ENCODE results near the gene MAFF.

DNA sequence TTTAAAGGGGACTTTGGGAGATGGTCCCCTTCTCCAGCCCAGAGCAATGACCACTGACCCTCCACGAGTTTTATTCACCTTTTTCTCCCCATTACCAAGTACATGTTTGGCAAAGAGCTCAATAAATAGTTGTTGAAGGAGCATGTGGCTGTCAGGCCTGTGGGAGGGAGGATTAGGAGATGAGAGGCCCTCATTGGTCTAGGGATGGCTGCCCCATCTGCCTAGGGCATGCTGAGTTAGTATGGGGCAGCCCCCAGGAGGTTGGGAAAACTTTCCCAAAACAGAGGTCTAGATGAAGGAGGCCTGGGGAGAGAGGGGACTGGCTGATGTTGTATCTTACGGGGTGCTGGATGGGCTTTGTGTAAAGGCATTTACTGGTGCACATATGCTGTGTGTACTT, 10.6 kb downstream of the MAFF start:
- TF ChIP-seq POLR2AphosphoS5 (IDR thresholded peaks at IDR 0.05; ENCODE audit: low read depth), result no peak
- TF ChIP-seq CTCF (IDR thresholded peaks at IDR 0.05; ENCODE audit: insufficient read depth, low read length), result no peak
- no peak for TF ChIP-seq SPI1 (IDR thresholded peaks at IDR 0.05; ENCODE audit: borderline replicate concordance, low read depth)
- TF ChIP-seq GABPA (IDR thresholded peaks at IDR 0.05; ENCODE audit: low read depth), result no peak
